Mesendoderm (in vitro differentiated cells): ENCODE results near the gene BST2.
A peak's percentile ranks its signal among the peaks of the same experiment; 100 is the strongest.

ENCODE experiments used
- DNase-seq: peaks from one replicate; pipeline ENCODE4 v3.0.0; 2013
- H2AK5ac ChIP-seq: 2 replicates; pipeline ENCODE4 v1.6.1; 2013; ENCODE audit warnings: low read length, inconsistent platforms
- H2BK120ac ChIP-seq: 2 replicates; pipeline ENCODE4 v1.6.1; 2013; ENCODE audit warnings: low read depth, mild to moderate bottlenecking, low read length, moderate library complexity, mixed read lengths
- H2BK15ac ChIP-seq: replicated peaks from 2 replicates; pipeline ENCODE4 v1.6.1; 2013; ENCODE audit warnings: low read depth, mild to moderate bottlenecking, moderate library complexity
- H2BK5ac ChIP-seq: 2 replicates; pipeline ENCODE4 v1.6.1; 2013; ENCODE audit warnings: low read length, inconsistent platforms
- H3K18ac ChIP-seq: 2 replicates; pipeline ENCODE4 v1.6.1; 2013; ENCODE audit warnings: mild to moderate bottlenecking, low read length, mixed read lengths
- H3K23ac ChIP-seq: one replicate; pipeline ENCODE4 v1.6.1; 2013; ENCODE audit warnings: low read length
- H3K27ac ChIP-seq: 2 replicates; pipeline ENCODE4 v1.5.1; 2013; ENCODE audit warnings: low read depth, mild to moderate bottlenecking, inconsistent platforms, low read length, moderate library complexity
- H3K27me3 ChIP-seq: 2 replicates; pipeline ENCODE4 v1.6.1; 2013; ENCODE audit warnings: low read length, control low read depth, mild to moderate bottlenecking, inconsistent platforms; ENCODE audit not compliant: insufficient read depth, poor library complexity
- H3K36me3 ChIP-seq: 2 replicates; pipeline ENCODE4 v1.6.1; 2013; ENCODE audit warnings: low read length, inconsistent platforms; ENCODE audit not compliant: control insufficient read depth, insufficient read depth
- H3K4ac ChIP-seq: one replicate; pipeline ENCODE4 v1.6.1; 2013; ENCODE audit warnings: low read depth, mild to moderate bottlenecking, low read length, moderate library complexity
- H3K4me1 ChIP-seq: 2 replicates; pipeline ENCODE4 v1.6.1; 2013; ENCODE audit warnings: low read depth, low read length, inconsistent platforms; ENCODE audit not compliant: control insufficient read depth
- H3K4me2 ChIP-seq: 2 replicates; pipeline ENCODE4 v1.6.1; 2013; ENCODE audit warnings: low read length
- H3K4me3 ChIP-seq: 2 replicates; pipeline ENCODE4 v1.5.1; 2013; ENCODE audit warnings: mild to moderate bottlenecking, low read length
- H3K56ac ChIP-seq: one replicate; pipeline ENCODE4 v1.6.1; 2013; ENCODE audit warnings: low read length
- H3K79me1 ChIP-seq: 2 replicates; pipeline ENCODE4 v1.6.1; 2013; ENCODE audit warnings: low read length, inconsistent platforms
- H3K79me2 ChIP-seq: 2 replicates; pipeline ENCODE4 v1.6.1; 2013; ENCODE audit warnings: mild to moderate bottlenecking, low read length; ENCODE audit not compliant: control insufficient read depth, insufficient read depth
- H3K9ac ChIP-seq: 2 replicates; pipeline ENCODE4 v1.6.1; 2013; ENCODE audit warnings: low read length, inconsistent platforms
- H4K5ac ChIP-seq: one replicate; pipeline ENCODE4 v1.6.1; 2013; ENCODE audit warnings: low read length
- H4K8ac ChIP-seq: one replicate; pipeline ENCODE4 v1.6.1; 2013; ENCODE audit warnings: low read depth, mild to moderate bottlenecking, control low read depth, low read length, moderate library complexity
- WGBS: extraction: QIAGEN DNeasy Blood & Tissue Kit; methylation state at CpG from one replicate; pipeline ENCODE4 v1.1.7; 2013; ENCODE audit warnings: low lambda C conversion rate, missing lambda C conversion rate; ENCODE audit not compliant: insufficient coverage; ENCODE audit errors: extremely low coverage; 5-methylcytosine and 5-hydroxymethylcytosine counted together

Gene BST2

GRCh38 chr19:17435218-17435617, 29.8 kb upstream of the BST2 start:
- H3K56ac ChIP-seq, result no peak overlapping the region
- WGBS, result no CpG with 5 or more reads among the region's 7 CpGs

GRCh38 chr19:17431417-17431816, 26.0 kb upstream of the BST2 start:
- no peak overlapping the region for H4K8ac ChIP-seq
- DNase-seq, result no peak
- H2BK5ac ChIP-seq, result no peak overlapping the region
- H3K27ac ChIP-seq, result no peak overlapping the region
- H2BK15ac ChIP-seq, result no peak overlapping the region
- H3K18ac ChIP-seq, result no peak overlapping the region
- no peaks in the 10 kb centered on the region for H3K27me3 ChIP-seq
- no peaks in the 10 kb centered on the region for H3K79me2 ChIP-seq
- no peaks in the 10 kb centered on the region for H3K4me1 ChIP-seq
- H3K36me3 ChIP-seq, result no peaks in the 10 kb centered on the region
- no peak overlapping the region for H2AK5ac ChIP-seq
- H3K56ac ChIP-seq, result no peak overlapping the region
- H3K4me3 ChIP-seq, result no peak overlapping the region
- no peak overlapping the region for H3K23ac ChIP-seq
- no peak overlapping the region for H3K4me2 ChIP-seq
- WGBS, result no CpG with 5 or more reads among the region's 7 CpGs
- no peaks in the 10 kb centered on the region for H3K79me1 ChIP-seq
- no peak overlapping the region for H3K9ac ChIP-seq
- no peak overlapping the region for H4K5ac ChIP-seq
- no peak overlapping the region for H2BK120ac ChIP-seq
- no peak overlapping the region for H3K4ac ChIP-seq

More at GRCh38 chr19:17435218-17435617, 29.8 kb upstream of the BST2 start:
- Histone ChIP-seq H3K23ac (no peak overlapping the region), H3K4ac (no peak overlapping the region), H3K9ac (no peak overlapping the region), H3K4me2 (no peak overlapping the region), H3K18ac (no peak overlapping the region), H3K79me2 (no peaks in the 10 kb centered on the region), H2BK5ac (no peak overlapping the region), H2AK5ac (no peak overlapping the region), H3K27me3 (no peaks in the 10 kb centered on the region), H3K36me3 (no peaks in the 10 kb centered on the region), H2BK120ac (no peak overlapping the region), H3K4me1 (no peaks in the 10 kb centered on the region), H4K8ac (no peak overlapping the region), H2BK15ac (no peak overlapping the region), H3K79me1 (no peaks in the 10 kb centered on the region), H3K4me3 (no peak overlapping the region), H3K27ac (no peak overlapping the region), H4K5ac (no peak overlapping the region)
- DNase-seq, result no peak

- Histone ChIP-seq H2BK5ac (no peak overlapping the region), H3K18ac (no peak overlapping the region), H3K9ac (no peak overlapping the region), H3K4ac (no peak overlapping the region), H3K27ac (no peak overlapping the region), H3K4me2 (no peak overlapping the region), H3K27me3 (no peaks in the 10 kb centered on the region), H3K36me3 (no peaks in the 10 kb centered on the region), H3K79me1 (no peaks in the 10 kb centered on the region), H4K5ac (no peak overlapping the region), H3K79me2 (no peaks in the 10 kb centered on the region), H3K4me1 (no peaks in the 10 kb centered on the region), H2BK120ac (no peak overlapping the region), H3K23ac (no peak overlapping the region), H4K8ac (no peak overlapping the region), H3K4me3 (no peak overlapping the region), H2BK15ac (no peak overlapping the region), H2AK5ac (no peak overlapping the region), H3K56ac (no peak overlapping the region)
- no peak for DNase-seq
- no CpG with 5 or more reads among the region's 17 CpGs for WGBS
These were observed 24.2 kb upstream of the BST2 start for GRCh38 chr19:17429641-17430113.

- Histone ChIP-seq H3K4me1 (no peaks in the 10 kb centered on the region), H3K27me3 (no peaks in the 10 kb centered on the region), H3K79me1 (no peaks in the 10 kb centered on the region), H3K23ac (no peak overlapping the region), H3K9ac (peak overlapping the region; percentile 50), H2BK15ac (no peak overlapping the region), H3K4me3 (no peak overlapping the region), H3K56ac (no peak overlapping the region), H4K5ac (no peak overlapping the region), H2BK5ac (no peak overlapping the region), H3K4ac (no peak overlapping the region), H2AK5ac (no peak overlapping the region), H2BK120ac (no peak overlapping the region), H3K18ac (no peak overlapping the region), H3K79me2 (no peaks in the 10 kb centered on the region), H3K4me2 (peak overlapping the region; percentile 31), H3K27ac (no peak overlapping the region), H3K36me3 (no peaks in the 10 kb centered on the region), H4K8ac (no peak overlapping the region)
- no CpG with 5 or more reads among the region's 27 CpGs for WGBS
- peak; percentile 85 for DNase-seq
These were observed 19.4 kb upstream of the BST2 start for GRCh38 chr19:17424743-17425365.

- H3K36me3 ChIP-seq, result no peaks in the 10 kb centered on the region
- H4K8ac ChIP-seq, result no peak overlapping the region
- no peaks in the 10 kb centered on the region for H3K27me3 ChIP-seq
- H3K9ac ChIP-seq, result no peak overlapping the region
- no peak overlapping the region for H3K56ac ChIP-seq
- no peak overlapping the region for H3K18ac ChIP-seq
- no peak overlapping the region for H3K27ac ChIP-seq
- H3K4me3 ChIP-seq, result no peak overlapping the region
- WGBS, result no CpG with 5 or more reads among the region's 20 CpGs
- H2BK5ac ChIP-seq, result no peak overlapping the region
- H2AK5ac ChIP-seq, result no peak overlapping the region
- no peak overlapping the region for H3K23ac ChIP-seq
- H3K79me1 ChIP-seq, result no peaks in the 10 kb centered on the region
- DNase-seq, result no peak
- H3K4ac ChIP-seq, result no peak overlapping the region
- H3K4me1 ChIP-seq, result no peaks in the 10 kb centered on the region
- no peaks in the 10 kb centered on the region for H3K79me2 ChIP-seq
- no peak overlapping the region for H3K4me2 ChIP-seq
- no peak overlapping the region for H2BK120ac ChIP-seq
- no peak overlapping the region for H2BK15ac ChIP-seq
- no peak overlapping the region for H4K5ac ChIP-seq
These were observed 18.2 kb upstream of the BST2 start for GRCh38 chr19:17423429-17424208.
